SK-N-SH treated with all-trans-retinoic acid at 6 μM for 48 hours (cell line): ENCODE measurements around the gene SYNJ2.

Experiments
- ATAC-seq: fragments of 200-7000 bp; cut with Tn5 transposase; 3 replicates; pipeline ENCODE4 v1.9.1; 2020; ENCODE audit warnings: mild to moderate bottlenecking, moderate library complexity
- ARNTL ChIP-seq: fragments of 450-650 bp; formaldehyde crosslinking; IDR thresholded peaks from 2 replicates; pipeline ENCODE4 v1.5.0; 2020; ENCODE audit warnings: low read depth, mild to moderate bottlenecking, moderate library complexity, borderline replicate concordance
- BACH2 ChIP-seq: fragments of 250-450 bp; sonication (Bioruptor Pico); IDR thresholded peaks from 2 replicates; pipeline ENCODE4 v1.9.0; 2021; ENCODE audit warnings: mild to moderate bottlenecking, borderline replicate concordance
- CSDC2 ChIP-seq: fragments of 250-450 bp; sonication (Bioruptor Pico); IDR thresholded peaks from 2 replicates; pipeline ENCODE4 v1.5.0; 2020; ENCODE audit warnings: mild to moderate bottlenecking, moderate library complexity
- ESRRG ChIP-seq: fragments of 250-450 bp; sonication (Bioruptor Pico); IDR thresholded peaks from 2 replicates; pipeline ENCODE4 v1.6.1; 2021; ENCODE audit warnings: mild to moderate bottlenecking
- GLIS3 ChIP-seq: fragments of 250-450 bp; sonication (Bioruptor Pico); IDR thresholded peaks from 2 replicates; pipeline ENCODE4 v1.5.0; 2020; ENCODE audit warnings: mild to moderate bottlenecking, moderate library complexity
- ISL1 ChIP-seq: fragments of 250-450 bp; sonication (Bioruptor Pico); IDR thresholded peaks from 2 replicates; pipeline ENCODE4 v2.1.2; 2022; ENCODE audit warnings: mild to moderate bottlenecking, moderate library complexity
- OSR1 ChIP-seq: fragments of 250-450 bp; sonication (Bioruptor Pico); IDR thresholded peaks from 2 replicates; pipeline ENCODE4 v1.8.0; 2022; ENCODE audit warnings: moderate library complexity, mild to moderate bottlenecking, inconsistent platforms
- PPARA ChIP-seq: fragments of 250-450 bp; sonication (Bioruptor Pico); IDR thresholded peaks from 2 replicates; pipeline ENCODE4 v1.5.0; 2020; ENCODE audit warnings: mild to moderate bottlenecking, borderline replicate concordance
- RARB ChIP-seq: fragments of 250-450 bp; sonication (Bioruptor Pico); IDR thresholded peaks from 2 replicates; pipeline ENCODE4 v1.8.0; 2021; ENCODE audit warnings: mild to moderate bottlenecking, moderate library complexity
- SNAI2 ChIP-seq: fragments of 250-450 bp; sonication (Bioruptor Pico); IDR thresholded peaks from 2 replicates; pipeline ENCODE4 v1.5.0; 2020; ENCODE audit warnings: mild to moderate bottlenecking, moderate library complexity
- TCF4 ChIP-seq: fragments of 250-450 bp; sonication (Bioruptor Pico); IDR thresholded peaks from 2 replicates; pipeline ENCODE4 v1.8.0; 2021; ENCODE audit warnings: mild to moderate bottlenecking, moderate library complexity, borderline replicate concordance
- TOX ChIP-seq: fragments of 250-450 bp; sonication (Bioruptor Pico); IDR thresholded peaks from 2 replicates; pipeline ENCODE4 v1.8.0; 2021; ENCODE audit warnings: mild to moderate bottlenecking, moderate library complexity, borderline replicate concordance
- ZC3H10 ChIP-seq: fragments of 250-450 bp; sonication (Bioruptor Pico); IDR thresholded peaks from 2 replicates; pipeline ENCODE4 v1.5.1; 2021; ENCODE audit warnings: mild to moderate bottlenecking, moderate library complexity
- ZFP3 ChIP-seq: fragments of 250-450 bp; sonication (Bioruptor Pico); IDR thresholded peaks from 2 replicates; pipeline ENCODE4 v1.5.0; 2020; ENCODE audit warnings: mild to moderate bottlenecking, moderate library complexity
- ZFP30 ChIP-seq: fragments of 450-650 bp; formaldehyde crosslinking; IDR thresholded peaks from 2 replicates; pipeline ENCODE4 v1.5.0; 2022; ENCODE audit warnings: mild to moderate bottlenecking, moderate library complexity
- ZNF565 ChIP-seq: fragments of 450-650 bp; formaldehyde crosslinking; conservative IDR thresholded peaks from 2 replicates; pipeline ENCODE4 v1.5.0; 2020; ENCODE audit warnings: low read depth, mild to moderate bottlenecking, moderate library complexity
- ZNF70 ChIP-seq: fragments of 450-650 bp; formaldehyde crosslinking; IDR thresholded peaks from 2 replicates; pipeline ENCODE4 v1.5.0; 2020; ENCODE audit warnings: mild to moderate bottlenecking, moderate library complexity
- ZNF8 ChIP-seq: fragments of 450-650 bp; formaldehyde crosslinking; IDR thresholded peaks from 2 replicates; pipeline ENCODE4 v1.5.0; 2020; ENCODE audit warnings: mild to moderate bottlenecking, moderate library complexity
- TF ChIP-seq, protein P1 (sequence below): fragments of 250-450 bp; sonication (Bioruptor Pico); IDR thresholded peaks from 2 replicates; pipeline ENCODE4 v1.5.1; 2021; ENCODE audit warnings: mild to moderate bottlenecking, moderate library complexity
- TF ChIP-seq, protein P2 (sequence below): fragments of 250-450 bp; sonication (Bioruptor Pico); IDR thresholded peaks from 2 replicates; pipeline ENCODE4 v1.8.0; 2020; ENCODE audit warnings: mild to moderate bottlenecking, moderate library complexity, borderline replicate concordance
- TF ChIP-seq, protein P3 (sequence below): fragments of 250-450 bp; sonication (Bioruptor Pico); IDR thresholded peaks from 2 replicates; pipeline ENCODE4 v1.8.0; 2021; ENCODE audit warnings: low read depth, mild to moderate bottlenecking, moderate library complexity, borderline replicate concordance
- TF ChIP-seq, protein P4 (sequence below): fragments of 250-450 bp; sonication (Bioruptor Pico); IDR thresholded peaks from 2 replicates; pipeline ENCODE4 v1.5.1; 2020; ENCODE audit warnings: low read depth, mild to moderate bottlenecking, moderate library complexity

SYNJ2 gene

DNA sequence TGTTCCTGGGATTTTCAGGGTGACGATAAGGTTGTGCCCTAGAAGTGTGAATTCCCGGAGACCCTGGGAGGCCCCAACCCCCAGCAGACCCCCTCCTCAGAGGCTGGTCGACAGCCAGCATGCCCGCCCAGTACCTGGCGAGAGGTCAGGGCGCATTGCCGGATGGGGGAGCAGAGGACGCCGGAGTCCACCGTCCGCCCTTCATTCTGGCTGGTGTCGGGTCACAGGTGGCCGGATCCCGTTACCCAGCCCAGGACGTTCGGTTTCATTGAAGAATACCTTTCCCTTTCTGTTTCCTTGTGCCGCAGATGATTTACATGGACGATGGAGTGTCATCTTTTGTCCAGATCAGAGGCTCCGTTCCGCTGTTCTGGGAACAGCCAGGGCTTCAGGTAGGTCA, 61.3 kb downstream of the SYNJ2 start:
- no peak for ATAC-seq
- TF ChIP-seq ZFP30 (CRISPR knock-in tag) (no peak), ISL1 (CRISPR knock-in tag) (no peak), TOX (CRISPR knock-in tag) (no peak), ZFP3 (CRISPR knock-in tag) (no peak), SNAI2 (CRISPR knock-in tag) (no peak), GLIS3 (CRISPR knock-in tag) (no peak), RARB (no peak), ZNF8 (CRISPR knock-in tag) (no peak), ARNTL (no peak), ZNF70 (CRISPR knock-in tag) (no peak), PPARA (CRISPR knock-in tag) (no peak)
- TF ChIP-seq, protein P1, sequence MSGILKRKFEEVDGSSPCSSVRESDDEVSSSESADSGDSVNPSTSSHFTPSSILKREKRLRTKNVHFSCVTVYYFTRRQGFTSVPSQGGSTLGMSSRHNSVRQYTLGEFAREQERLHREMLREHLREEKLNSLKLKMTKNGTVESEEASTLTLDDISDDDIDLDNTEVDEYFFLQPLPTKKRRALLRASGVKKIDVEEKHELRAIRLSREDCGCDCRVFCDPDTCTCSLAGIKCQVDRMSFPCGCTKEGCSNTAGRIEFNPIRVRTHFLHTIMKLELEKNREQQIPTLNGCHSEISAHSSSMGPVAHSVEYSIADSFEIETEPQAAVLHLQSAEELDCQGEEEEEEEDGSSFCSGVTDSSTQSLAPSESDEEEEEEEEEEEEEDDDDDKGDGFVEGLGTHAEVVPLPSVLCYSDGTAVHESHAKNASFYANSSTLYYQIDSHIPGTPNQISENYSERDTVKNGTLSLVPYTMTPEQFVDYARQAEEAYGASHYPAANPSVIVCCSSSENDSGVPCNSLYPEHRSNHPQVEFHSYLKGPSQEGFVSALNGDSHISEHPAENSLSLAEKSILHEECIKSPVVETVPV (CRISPR knock-in tag), result no peak
- TF ChIP-seq, protein P2, sequence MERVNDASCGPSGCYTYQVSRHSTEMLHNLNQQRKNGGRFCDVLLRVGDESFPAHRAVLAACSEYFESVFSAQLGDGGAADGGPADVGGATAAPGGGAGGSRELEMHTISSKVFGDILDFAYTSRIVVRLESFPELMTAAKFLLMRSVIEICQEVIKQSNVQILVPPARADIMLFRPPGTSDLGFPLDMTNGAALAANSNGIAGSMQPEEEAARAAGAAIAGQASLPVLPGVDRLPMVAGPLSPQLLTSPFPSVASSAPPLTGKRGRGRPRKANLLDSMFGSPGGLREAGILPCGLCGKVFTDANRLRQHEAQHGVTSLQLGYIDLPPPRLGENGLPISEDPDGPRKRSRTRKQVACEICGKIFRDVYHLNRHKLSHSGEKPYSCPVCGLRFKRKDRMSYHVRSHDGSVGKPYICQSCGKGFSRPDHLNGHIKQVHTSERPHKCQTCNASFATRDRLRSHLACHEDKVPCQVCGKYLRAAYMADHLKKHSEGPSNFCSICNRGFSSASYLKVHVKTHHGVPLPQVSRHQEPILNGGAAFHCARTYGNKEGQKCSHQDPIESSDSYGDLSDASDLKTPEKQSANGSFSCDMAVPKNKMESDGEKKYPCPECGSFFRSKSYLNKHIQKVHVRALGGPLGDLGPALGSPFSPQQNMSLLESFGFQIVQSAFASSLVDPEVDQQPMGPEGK, result no peak
- TF ChIP-seq, protein P3, sequence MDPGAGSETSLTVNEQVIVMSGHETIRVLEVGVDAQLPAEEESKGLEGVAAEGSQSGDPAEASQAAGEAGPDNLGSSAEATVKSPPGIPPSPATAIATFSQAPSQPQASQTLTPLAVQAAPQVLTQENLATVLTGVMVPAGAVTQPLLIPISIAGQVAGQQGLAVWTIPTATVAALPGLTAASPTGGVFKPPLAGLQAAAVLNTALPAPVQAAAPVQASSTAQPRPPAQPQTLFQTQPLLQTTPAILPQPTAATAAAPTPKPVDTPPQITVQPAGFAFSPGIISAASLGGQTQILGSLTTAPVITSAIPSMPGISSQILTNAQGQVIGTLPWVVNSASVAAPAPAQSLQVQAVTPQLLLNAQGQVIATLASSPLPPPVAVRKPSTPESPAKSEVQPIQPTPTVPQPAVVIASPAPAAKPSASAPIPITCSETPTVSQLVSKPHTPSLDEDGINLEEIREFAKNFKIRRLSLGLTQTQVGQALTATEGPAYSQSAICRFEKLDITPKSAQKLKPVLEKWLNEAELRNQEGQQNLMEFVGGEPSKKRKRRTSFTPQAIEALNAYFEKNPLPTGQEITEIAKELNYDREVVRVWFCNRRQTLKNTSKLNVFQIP, result no peak

DNA sequence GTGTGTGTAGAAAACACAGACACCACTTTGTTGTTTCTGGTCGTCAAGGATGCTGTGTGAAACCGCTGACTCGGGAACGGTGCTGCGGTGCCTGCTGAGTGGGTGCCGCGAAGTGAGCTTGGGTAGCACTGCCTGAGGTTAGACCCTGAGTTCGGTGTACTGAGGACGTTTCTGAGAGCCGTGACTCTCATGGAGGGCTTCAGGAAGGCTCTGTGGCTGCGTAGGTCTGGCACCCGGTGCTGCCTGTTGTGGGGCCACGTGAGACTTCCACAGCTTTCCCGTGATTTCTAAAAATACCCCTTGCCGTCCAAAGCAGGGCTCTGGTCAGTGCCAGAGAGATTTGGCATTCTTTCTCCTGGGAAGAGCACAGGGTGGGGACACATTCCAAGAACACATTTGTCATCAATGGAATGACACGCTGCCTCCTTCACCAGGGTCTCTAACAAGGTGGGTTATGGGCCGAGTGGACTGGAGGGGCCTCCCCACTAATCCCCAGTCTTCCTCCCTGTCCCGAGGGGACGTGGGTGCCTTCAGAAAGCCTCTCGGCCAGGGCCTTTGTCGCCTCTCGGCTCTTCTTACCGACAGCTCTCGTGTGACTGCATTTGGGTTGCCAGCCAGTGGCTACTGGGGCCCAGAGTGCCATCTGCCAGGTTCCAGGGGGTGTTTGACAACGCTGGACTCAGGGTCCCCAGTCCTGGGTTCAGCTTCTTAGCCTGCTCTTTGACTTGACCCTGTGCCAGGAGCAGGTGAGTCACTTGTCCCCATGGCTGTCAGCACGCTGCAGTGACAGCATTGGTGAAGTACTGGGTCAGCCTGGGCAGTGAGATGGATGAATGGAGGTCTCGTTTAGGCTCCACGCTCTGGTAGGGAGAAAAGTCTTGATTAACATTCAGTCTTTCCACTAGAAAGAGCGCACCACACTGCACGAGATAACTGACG, 62.2 kb downstream of the SYNJ2 start:
- no peak for TF ChIP-seq RARB
- TF ChIP-seq SNAI2 (CRISPR knock-in tag), result no peak
- TF ChIP-seq, protein P4, sequence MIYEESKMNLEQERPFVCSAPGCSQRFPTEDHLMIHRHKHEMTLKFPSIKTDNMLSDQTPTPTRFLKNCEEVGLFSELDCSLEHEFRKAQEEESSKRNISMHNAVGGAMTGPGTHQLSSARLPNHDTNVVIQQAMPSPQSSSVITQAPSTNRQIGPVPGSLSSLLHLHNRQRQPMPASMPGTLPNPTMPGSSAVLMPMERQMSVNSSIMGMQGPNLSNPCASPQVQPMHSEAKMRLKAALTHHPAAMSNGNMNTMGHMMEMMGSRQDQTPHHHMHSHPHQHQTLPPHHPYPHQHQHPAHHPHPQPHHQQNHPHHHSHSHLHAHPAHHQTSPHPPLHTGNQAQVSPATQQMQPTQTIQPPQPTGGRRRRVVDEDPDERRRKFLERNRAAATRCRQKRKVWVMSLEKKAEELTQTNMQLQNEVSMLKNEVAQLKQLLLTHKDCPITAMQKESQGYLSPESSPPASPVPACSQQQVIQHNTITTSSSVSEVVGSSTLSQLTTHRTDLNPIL (CRISPR knock-in tag), result no peak
- TF ChIP-seq, protein P2, result no peak
- no peak for TF ChIP-seq OSR1 (CRISPR knock-in tag)
- no peak for TF ChIP-seq CSDC2 (CRISPR knock-in tag)
- TF ChIP-seq TCF4 (CRISPR knock-in tag), result no peak
- TF ChIP-seq GLIS3 (CRISPR knock-in tag), result no peak
- TF ChIP-seq, protein P1 (CRISPR knock-in tag), result no peak
- no peak for TF ChIP-seq ZFP30 (CRISPR knock-in tag)
- TF ChIP-seq ESRRG (CRISPR knock-in tag), result no peak
- no peak for TF ChIP-seq ZC3H10 (CRISPR knock-in tag)
- TF ChIP-seq ZNF565 (CRISPR knock-in tag), result no peak
- TF ChIP-seq ZNF8 (CRISPR knock-in tag), result no peak
- no peak for TF ChIP-seq TOX (CRISPR knock-in tag)
- no peak for TF ChIP-seq BACH2 (CRISPR knock-in tag)
- TF ChIP-seq, protein P3, result no peak
- no peak for TF ChIP-seq ZNF70 (CRISPR knock-in tag)
- no peak for ATAC-seq
